Measurements from ENCODE around the gene ARL6IP4.

GRCh38 chr12:122981036-122981471 lies 573 bp downstream of the ARL6IP4 start:
- no peak for TF ChIP-seq CTCF (IDR thresholded peaks at IDR 0.05; ENCODE audit: low read depth, low read length)
- no peak for TF ChIP-seq POLR2A (IDR thresholded peaks at IDR 0.05; ENCODE audit: extremely low read depth, insufficient read length)

Measured in NB4 (cell line).